HepG2 (cell line): Measurements from ENCODE around the gene MUCL3. TPM values are rescaled to one million over a fixed set of nuclear protein-coding genes. Genes with fewer than 3 reads are reported as not detected.

Experiments
- FOSL1 ChIP-seq: sonication (generic); formaldehyde crosslinking; IDR thresholded peaks from 2 replicates; pipeline ENCODE4 v1.9.0; 2021; ENCODE audit warnings: missing genetic modification reagents, borderline replicate concordance
- MLX ChIP-seq: IDR thresholded peaks from 2 replicates; pipeline ENCODE4 v1.6.1; 2016
- NR3C1 ChIP-seq: sonication (generic); formaldehyde crosslinking; IDR thresholded peaks from 2 replicates; pipeline ENCODE4 v1.4.0; 2020; ENCODE audit warnings: missing genetic modification reagents
- RFX1 ChIP-seq: fragments of 450-650 bp; IDR thresholded peaks from 2 replicates; pipeline ENCODE4 v1.6.1; 2017
- SETDB1 ChIP-seq: sonication (generic); formaldehyde crosslinking; IDR thresholded peaks from 2 replicates; pipeline ENCODE4 v1.5.1; 2020; ENCODE audit warnings: missing genetic modification reagents, mild to moderate bottlenecking, borderline replicate concordance
- SOX13 ChIP-seq, 3 experiments: fragments of 450-650 bp in 1 of 3; sonication (generic) in 1 of 3; formaldehyde crosslinking in 1 of 3; IDR thresholded peaks in 2 of 3; conservative IDR thresholded peaks in 1 of 3; 2 replicates each; pipeline versions ENCODE4 v1.5.0 to v1.6.1; 2016 to 2020; ENCODE audit warnings: antibody characterized with exemption in 1 of 3, mild to moderate bottlenecking in 1 of 3, missing compliant biosample characterization in 1 of 3, missing genetic modification reagents in 1 of 3, moderate library complexity in 1 of 3
- TARDBP ChIP-seq: sonication (generic); formaldehyde crosslinking; IDR thresholded peaks from 2 replicates; pipeline ENCODE4 v1.8.0; 2022; ENCODE audit warnings: mild to moderate bottlenecking, missing genetic modification reagents
- TBX2 ChIP-seq: sonication (generic); formaldehyde crosslinking; IDR thresholded peaks from 2 replicates; pipeline ENCODE4 v1.5.0; 2020; ENCODE audit warnings: missing genetic modification reagents, mild to moderate bottlenecking, borderline replicate concordance
- TOPORS ChIP-seq: sonication (generic); formaldehyde crosslinking; IDR thresholded peaks from 2 replicates; pipeline ENCODE4 v1.8.0; 2023; ENCODE audit warnings: mild to moderate bottlenecking, missing genetic modification reagents
- TRIM22 ChIP-seq: fragments of 450-650 bp; IDR thresholded peaks from 2 replicates; pipeline ENCODE4 v1.6.1; 2017
- ZBTB20 ChIP-seq: sonication (generic); formaldehyde crosslinking; IDR thresholded peaks from 2 replicates; pipeline ENCODE4 v1.8.1; 2023; ENCODE audit warnings: missing genetic modification reagents, low read depth, mild to moderate bottlenecking, borderline replicate concordance
- ZBTB26 ChIP-seq: IDR thresholded peaks from 2 replicates; pipeline ENCODE4 v1.6.1; 2016; ENCODE audit warnings: missing compliant biosample characterization, missing genetic modification reagents, borderline replicate concordance
- ZNF20 ChIP-seq: sonication (generic); formaldehyde crosslinking; IDR thresholded peaks from 2 replicates; pipeline ENCODE4 v1.4.0; 2020; ENCODE audit warnings: mild to moderate bottlenecking, moderate library complexity, missing genetic modification reagents
- ZNF878 ChIP-seq: sonication (generic); formaldehyde crosslinking; IDR thresholded peaks from 2 replicates; pipeline ENCODE4 v1.8.1; 2023; ENCODE audit warnings: mild to moderate bottlenecking, missing genetic modification reagents, moderate library complexity
- polyA plus RNA-seq, 8 experiments: library from polyadenylated mRNA; depleted of rRNA in 3 of 8; stranded (reverse) in 7 of 8; unstranded in 1 of 8; fragments of >200 nt; fragmentation: Illumina TruSeq in 4 of 8; extraction: Trizol in 4 of 8; gene quantifications; 2 replicates each; pipeline versions ENCODE4 v1.2.1 to v1.2.3, GENCODE V29; 2011 to 2016; ENCODE audit warnings: low read depth in 4 of 8, missing spikeins in 1 of 8, mixed read lengths in 1 of 8; ENCODE audit not compliant: insufficient read depth in 1 of 8
- total RNA-seq, 5 experiments: library from RNA; depleted of rRNA; stranded (reverse); fragments of >200 nt; fragmentation: Illumina TruSeq; extraction: Trizol; gene quantifications; 2 replicates each; pipeline ENCODE4 v1.2.3, GENCODE V29; 2016; ENCODE audit warnings: low read depth in 1 of 5
- TF ChIP-seq, protein P1 (sequence below): sonication (generic); formaldehyde crosslinking; IDR thresholded peaks from 2 replicates; pipeline ENCODE4 v1.4.0; 2020; ENCODE audit warnings: low read depth, mild to moderate bottlenecking, missing genetic modification reagents
- TF ChIP-seq, protein P2 (sequence below), 2 experiments: sonication (generic) in 1 of 2; formaldehyde crosslinking in 1 of 2; IDR thresholded peaks; 2 replicates each; pipeline versions ENCODE4 v1.5.1 to v1.6.1; 2011 to 2020; ENCODE audit warnings: borderline replicate concordance in 1 of 2, low read depth in 1 of 2, low read length in 1 of 2, mild to moderate bottlenecking in 1 of 2, missing genetic modification reagents in 1 of 2, moderate library complexity in 1 of 2
- TF ChIP-seq, protein P3 (sequence below): sonication (generic); formaldehyde crosslinking; IDR thresholded peaks from 2 replicates; pipeline ENCODE4 v1.4.0; 2020; ENCODE audit warnings: missing genetic modification reagents
- TF ChIP-seq, protein P4 (sequence below): sonication (generic); formaldehyde crosslinking; IDR thresholded peaks from 2 replicates; pipeline ENCODE4 v1.4.0; 2020; ENCODE audit warnings: missing genetic modification reagents

Gene MUCL3
- total and polyA plus RNA-seq, 2 of the 13 experiments (the other 11 are each of a cell fraction or from before 2014, with no cell fraction given): not detected

DNA sequence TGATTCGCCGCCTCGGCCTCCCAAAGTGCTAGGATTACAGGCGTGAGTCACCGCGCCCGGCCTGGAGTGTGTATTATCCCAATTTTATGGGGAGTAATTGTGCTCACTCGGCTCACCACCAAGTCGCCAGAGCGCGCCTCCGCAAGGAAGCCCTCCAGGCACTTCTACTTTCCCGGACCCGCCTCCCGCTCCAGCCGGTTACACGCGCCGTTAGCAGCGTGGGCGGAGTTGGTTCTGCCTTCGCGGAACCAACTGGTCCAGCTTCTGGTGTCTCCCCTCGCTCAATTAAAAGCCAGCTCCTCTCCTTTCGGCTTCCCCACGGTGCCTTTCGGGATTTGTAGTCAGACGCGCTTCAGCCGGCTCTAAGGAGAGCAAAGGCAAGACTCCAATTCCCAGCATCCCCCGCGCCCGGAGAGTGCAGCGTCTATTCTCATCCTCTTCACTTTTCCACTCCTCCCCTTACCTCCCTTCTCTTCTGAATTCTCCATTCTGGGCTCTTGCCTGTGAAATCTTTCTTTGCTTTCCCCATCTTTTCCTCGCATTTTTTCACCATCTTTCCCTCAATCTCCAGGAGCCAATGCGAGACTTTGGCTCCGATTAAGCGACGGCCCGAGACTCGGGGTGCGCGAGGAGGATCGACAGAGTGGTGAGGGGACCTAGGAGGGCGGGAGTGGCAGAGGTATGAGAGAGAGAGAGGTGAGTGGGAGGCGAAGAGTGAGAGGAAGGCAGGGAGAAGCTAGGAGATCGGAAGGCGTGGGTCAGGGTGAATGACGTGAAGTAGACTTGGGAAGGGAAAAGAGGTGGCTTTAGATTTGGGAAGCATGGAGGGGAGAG is 32.8 kb upstream of the MUCL3 start, which contains the start of gene GTF2H4 (continued):
- TF ChIP-seq, protein P1, sequence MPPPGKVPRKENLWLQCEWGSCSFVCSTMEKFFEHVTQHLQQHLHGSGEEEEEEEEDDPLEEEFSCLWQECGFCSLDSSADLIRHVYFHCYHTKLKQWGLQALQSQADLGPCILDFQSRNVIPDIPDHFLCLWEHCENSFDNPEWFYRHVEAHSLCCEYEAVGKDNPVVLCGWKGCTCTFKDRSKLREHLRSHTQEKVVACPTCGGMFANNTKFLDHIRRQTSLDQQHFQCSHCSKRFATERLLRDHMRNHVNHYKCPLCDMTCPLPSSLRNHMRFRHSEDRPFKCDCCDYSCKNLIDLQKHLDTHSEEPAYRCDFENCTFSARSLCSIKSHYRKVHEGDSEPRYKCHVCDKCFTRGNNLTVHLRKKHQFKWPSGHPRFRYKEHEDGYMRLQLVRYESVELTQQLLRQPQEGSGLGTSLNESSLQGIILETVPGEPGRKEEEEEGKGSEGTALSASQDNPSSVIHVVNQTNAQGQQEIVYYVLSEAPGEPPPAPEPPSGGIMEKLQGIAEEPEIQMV (CRISPR knock-in tag): no peak; the same call in 1 of the 2 replicates
- TF ChIP-seq FOSL1 (CRISPR knock-in tag) (no peak), NR3C1 (no peak), ZNF878 (no peak), ZBTB20 (CRISPR knock-in tag) (peak; percentile 77), ZBTB26 (CRISPR knock-in tag) (no peak; the same call in 1 of the 2 replicates), SETDB1 (CRISPR knock-in tag) (no peak), TBX2 (peak; percentile 83), TRIM22 (no peak), TOPORS (CRISPR knock-in tag) (peak; percentile 75), SOX13 (IDR thresholded peaks at IDR 0.05) (peak; percentile 73; the same call in 1 of the 2 replicates), SOX13 (CRISPR knock-in tag; conservative IDR thresholded peaks at IDR 0.05 in 1 of 2, IDR thresholded peaks at IDR 0.05 in 1 of 2) (peak in 1 of 2 experiments; percentile 52; a peak in 2 of 4 replicates), RFX1 (no peak), TARDBP (peak; percentile 97), MLX (CRISPR knock-in tag) (no peak), ZNF20 (CRISPR knock-in tag) (no peak)
- TF ChIP-seq, protein P2, sequence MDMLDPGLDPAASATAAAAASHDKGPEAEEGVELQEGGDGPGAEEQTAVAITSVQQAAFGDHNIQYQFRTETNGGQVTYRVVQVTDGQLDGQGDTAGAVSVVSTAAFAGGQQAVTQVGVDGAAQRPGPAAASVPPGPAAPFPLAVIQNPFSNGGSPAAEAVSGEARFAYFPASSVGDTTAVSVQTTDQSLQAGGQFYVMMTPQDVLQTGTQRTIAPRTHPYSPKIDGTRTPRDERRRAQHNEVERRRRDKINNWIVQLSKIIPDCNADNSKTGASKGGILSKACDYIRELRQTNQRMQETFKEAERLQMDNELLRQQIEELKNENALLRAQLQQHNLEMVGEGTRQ (IDR thresholded peaks at IDR 0.05; ENCODE audit: low read depth, low read length): no peak
- TF ChIP-seq, protein P2 (CRISPR knock-in tag; IDR thresholded peaks at IDR 0.05; ENCODE audit: borderline replicate concordance): no peak
- TF ChIP-seq, protein P3, sequence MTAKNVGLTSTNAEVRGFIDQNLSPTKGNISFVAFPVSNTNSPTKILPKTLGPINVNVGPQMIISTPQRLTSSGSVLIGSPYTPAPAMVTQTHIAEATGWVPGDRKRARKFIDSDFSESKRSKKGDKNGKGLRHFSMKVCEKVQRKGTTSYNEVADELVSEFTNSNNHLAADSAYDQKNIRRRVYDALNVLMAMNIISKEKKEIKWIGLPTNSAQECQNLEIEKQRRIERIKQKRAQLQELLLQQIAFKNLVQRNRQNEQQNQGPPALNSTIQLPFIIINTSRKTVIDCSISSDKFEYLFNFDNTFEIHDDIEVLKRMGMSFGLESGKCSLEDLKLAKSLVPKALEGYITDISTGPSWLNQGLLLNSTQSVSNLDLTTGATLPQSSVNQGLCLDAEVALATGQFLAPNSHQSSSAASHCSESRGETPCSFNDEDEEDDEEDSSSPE (CRISPR knock-in tag): peak; percentile 78
- TF ChIP-seq, protein P4, sequence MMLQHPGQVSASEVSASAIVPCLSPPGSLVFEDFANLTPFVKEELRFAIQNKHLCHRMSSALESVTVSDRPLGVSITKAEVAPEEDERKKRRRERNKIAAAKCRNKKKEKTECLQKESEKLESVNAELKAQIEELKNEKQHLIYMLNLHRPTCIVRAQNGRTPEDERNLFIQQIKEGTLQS (CRISPR knock-in tag): peak; percentile 26
